A549 (cell line): Measurements from ENCODE around the gene SLC6A3. TPM values are rescaled to one million over a fixed set of nuclear protein-coding genes. Genes with fewer than 3 reads are reported as not detected.

Experiments used
- ATAC-seq, 2 experiments: fragments of 200-7000 bp in 1 of 2; fragments of >200 bp in 1 of 2; cut with Nextera tagmentation in 1 of 2; cut with Tn5 transposase in 1 of 2; 3 replicates each; pipeline versions ENCODE4 v1.8.0 to v1.9.1; 2018 to 2020; ENCODE audit warnings: mild to moderate bottlenecking in 1 of 2, moderate library complexity in 1 of 2
- CTCF ChIA-PET: fragments of 300-600 bp; sonication (Branson Sonifier 250); formaldehyde crosslinking; extraction: SDS; loops from one replicate; lab custom pipeline; 2021; ENCODE audit warnings: antibody characterized with exemption, inconsistent platforms; lab: Yijun Ruan, JAX
- POLR2A ChIA-PET: fragments of 350-600 bp; formaldehyde crosslinking; extraction: SDS; loops from one replicate; lab custom pipeline; 2021; ENCODE audit warnings: antibody characterized with exemption, inconsistent platforms; lab: Yijun Ruan, JAX
- DNase-seq, 2 experiments: peaks; one replicate each; pipeline versions ENCODE4 v3.0.0 to v3.0.0-alpha.2; 2011 to 2016; ENCODE audit warnings: low read depth in 1 of 2, low spot score in 1 of 2
- FAIRE-seq: peaks from 2 replicates; lab custom pipeline; 2011; peaks lifted over from hg19 to GRCh38; lab: Jason Lieb, UNC
- H3K27ac ChIP-seq, 2 experiments: fragments of >200 bp; sonication (Bioruptor Twin); formaldehyde crosslinking; 3 replicates each; pipeline ENCODE4 v1.5.1; 2016 to 2017
- H3K4me1 ChIP-seq: fragments of >200 bp; sonication (Bioruptor Twin); formaldehyde crosslinking; 3 replicates; pipeline ENCODE4 v1.6.1; 2016
- H3K4me2 ChIP-seq: fragments of >200 bp; sonication (Bioruptor Twin); formaldehyde crosslinking; 3 replicates; pipeline ENCODE4 v1.6.1; 2016
- H3K4me3 ChIP-seq: fragments of >200 bp; sonication (Bioruptor Twin); formaldehyde crosslinking; 3 replicates; pipeline ENCODE4 v1.5.1; 2016
- H3K9me3 ChIP-seq: fragments of >200 bp; sonication (Bioruptor Twin); formaldehyde crosslinking; 3 replicates; pipeline ENCODE4 v1.6.1; 2016
- CHD4 ChIP-seq: fragments of 200-600 bp; sonication (generic); IDR thresholded peaks from 2 replicates; pipeline ENCODE4 v1.6.1; 2016; ENCODE audit warnings: antibody characterized with exemption, mild to moderate bottlenecking, borderline replicate concordance
- EHF ChIP-seq: fragments of 250-450 bp; sonication (Bioruptor Pico); IDR thresholded peaks from 2 replicates; pipeline ENCODE4 v1.5.0; 2020; ENCODE audit warnings: mild to moderate bottlenecking
- EP300 ChIP-seq, 2 experiments: fragments of >200 bp; sonication (Bioruptor Twin); formaldehyde crosslinking; IDR thresholded peaks; 2 replicates in 1 of 2; 3 replicates in 1 of 2; pipeline ENCODE4 v1.6.1; 2016 to 2017
- FOXS1 ChIP-seq: fragments of 250-450 bp; sonication (Bioruptor Pico); IDR thresholded peaks from 2 replicates; pipeline ENCODE4 v1.5.0; 2020; ENCODE audit warnings: mild to moderate bottlenecking, moderate library complexity
- HOXB13 ChIP-seq: fragments of 250-450 bp; sonication (Bioruptor Pico); IDR thresholded peaks from 2 replicates; pipeline ENCODE4 v1.5.0; 2020; ENCODE audit warnings: low read depth, mild to moderate bottlenecking, moderate library complexity
- KDM1A ChIP-seq: fragments of 200-600 bp; sonication (generic); IDR thresholded peaks from 2 replicates; pipeline ENCODE4 v1.6.1; 2016; ENCODE audit warnings: low read depth, mild to moderate bottlenecking
- NPAS2 ChIP-seq: fragments of 250-450 bp; sonication (Bioruptor Pico); IDR thresholded peaks from 2 replicates; pipeline ENCODE4 v1.8.0; 2022; ENCODE audit warnings: mild to moderate bottlenecking, moderate library complexity, borderline replicate concordance
- PHF8 ChIP-seq: fragments of 200-600 bp; sonication (generic); IDR thresholded peaks from 2 replicates; pipeline ENCODE4 v1.6.1; 2016; ENCODE audit warnings: low read depth, mild to moderate bottlenecking, antibody characterized with exemption, moderate library complexity, borderline replicate concordance
- POLR2AphosphoS2 ChIP-seq: conservative IDR thresholded peaks from 2 replicates; pipeline ENCODE4 v1.6.1; 2012; ENCODE audit warnings: low read length, improper control_type of control experiment, inconsistent platforms
- RAD21 ChIP-seq, 2 experiments: fragments of >200 bp in 1 of 2; sonication (Bioruptor Twin) in 1 of 2; formaldehyde crosslinking in 1 of 2; IDR thresholded peaks in 1 of 2; conservative IDR thresholded peaks in 1 of 2; 2 replicates in 1 of 2; 3 replicates in 1 of 2; pipeline ENCODE4 v1.6.1; 2012 to 2018; ENCODE audit warnings: inconsistent platforms in 1 of 2
- RARB ChIP-seq: fragments of 250-450 bp; sonication (Bioruptor Pico); IDR thresholded peaks from 2 replicates; pipeline ENCODE4 v1.8.0; 2021; ENCODE audit warnings: mild to moderate bottlenecking, moderate library complexity
- RCOR1 ChIP-seq: fragments of 150-350 bp; IDR thresholded peaks from 2 replicates; pipeline ENCODE4 v1.6.1; 2014; ENCODE audit warnings: antibody characterized with exemption, low read length, low read depth
- SMC3 ChIP-seq: fragments of >200 bp; sonication (Bioruptor Twin); formaldehyde crosslinking; IDR thresholded peaks from 3 replicates; pipeline ENCODE4 v1.6.1; 2018; ENCODE audit warnings: inconsistent platforms
- SREBF2 ChIP-seq: fragments of 450-650 bp; IDR thresholded peaks from 2 replicates; pipeline ENCODE4 v1.6.1; 2014; ENCODE audit warnings: mild to moderate bottlenecking, moderate library complexity
- TFCP2L1 ChIP-seq: fragments of 250-450 bp; sonication (Bioruptor Pico); IDR thresholded peaks from 2 replicates; pipeline ENCODE4 v1.5.0; 2021; ENCODE audit warnings: mild to moderate bottlenecking
- ZC3H11A ChIP-seq: fragments of 450-650 bp; IDR thresholded peaks from 2 replicates; pipeline ENCODE4 v1.6.1; 2014; ENCODE audit warnings: antibody characterized with exemption, mild to moderate bottlenecking
- ZNF302 ChIP-seq: fragments of 250-450 bp; sonication (Bioruptor Pico); IDR thresholded peaks from 2 replicates; pipeline ENCODE4 v1.9.0; 2021; ENCODE audit warnings: inconsistent platforms, mild to moderate bottlenecking, moderate library complexity
- ZSCAN20 ChIP-seq: fragments of 250-450 bp; sonication (Bioruptor Pico); IDR thresholded peaks from 2 replicates; pipeline ENCODE4 v1.8.0; 2022; ENCODE audit warnings: mild to moderate bottlenecking, moderate library complexity
- WGBS: methylation state at CpG from one replicate; pipeline ENCODE4 v1.1.6; 2017; ENCODE audit errors: missing lambda C conversion rate; 5-methylcytosine and 5-hydroxymethylcytosine counted together
- polyA plus RNA-seq, 4 experiments: library from polyadenylated mRNA; depleted of rRNA in 3 of 4; stranded (reverse); fragments of >200 nt; fragmentation: RNase III in 1 of 4; extraction: RNeasy Plus Mini Kit Qiagen cat#74134 plus additional on column Dnase treatment in 1 of 4; gene quantifications; 2 replicates in 3 of 4; 3 replicates in 1 of 4; pipeline ENCODE4 v1.2.3, GENCODE V29; 2011 to 2017
- TF ChIP-seq, protein P1 (sequence below): fragments of 250-450 bp; sonication (Bioruptor Pico); IDR thresholded peaks from 2 replicates; pipeline ENCODE4 v1.5.0; 2020; ENCODE audit warnings: low read depth, mild to moderate bottlenecking, moderate library complexity
- TF ChIP-seq, protein P2 (sequence below): fragments of 250-450 bp; sonication (Bioruptor Pico); IDR thresholded peaks from 2 replicates; pipeline ENCODE4 v1.5.0; 2021; ENCODE audit warnings: mild to moderate bottlenecking, moderate library complexity, borderline replicate concordance
- TF ChIP-seq, protein P3 (sequence below): IDR thresholded peaks from 2 replicates; pipeline ENCODE4 v1.6.1; 2012; ENCODE audit warnings: low read depth, borderline replicate concordance

The SLC6A3 gene
- polyA plus RNA-seq, 2 of the 4 experiments (the other 2 are of a cell fraction), result 0.05 to 0.06 TPM

DNA sequence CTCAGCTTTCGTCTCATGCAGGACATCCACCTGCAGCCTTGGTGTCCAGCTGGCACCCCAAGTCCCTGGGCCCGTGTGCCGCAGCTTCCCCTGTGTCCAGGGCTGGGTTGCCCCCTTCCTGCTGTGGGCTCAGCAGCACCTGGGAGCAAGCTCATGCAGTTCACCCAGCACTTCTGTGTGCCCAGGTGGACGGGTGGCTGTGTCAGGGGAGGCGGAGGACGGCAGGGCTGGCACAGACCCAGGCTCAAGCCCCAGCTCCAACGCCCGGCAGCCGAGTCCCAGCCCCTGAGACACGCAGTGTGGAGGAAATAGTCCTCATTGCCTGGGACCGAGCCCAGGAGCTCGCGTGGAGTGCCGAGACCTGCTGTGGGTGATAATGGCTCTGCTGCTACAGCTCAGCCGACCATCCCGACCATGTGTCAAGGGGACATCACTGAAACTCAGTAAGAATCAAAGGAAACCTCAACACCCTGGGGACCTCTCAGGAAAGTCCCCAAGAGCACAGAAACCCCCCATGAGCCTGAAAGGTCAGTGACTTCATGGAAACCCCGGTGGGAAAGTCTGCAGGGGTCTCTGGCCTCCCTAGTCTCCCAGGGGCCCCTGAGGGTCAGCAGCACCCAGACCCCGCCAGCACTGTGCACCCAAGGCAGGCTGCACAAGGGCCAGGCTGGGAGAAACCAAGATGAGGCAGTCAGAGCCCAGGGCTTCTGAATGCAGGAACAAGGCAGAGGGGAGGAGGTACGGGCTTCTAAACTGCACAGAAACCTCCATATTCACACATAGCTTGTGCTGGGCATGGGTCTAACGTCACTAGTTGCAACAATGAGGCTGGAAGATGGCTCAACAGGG is 39.7 kb upstream of the SLC6A3 start:
- no peak overlapping the region for H3K27ac ChIP-seq
- CTCF ChIA-PET, result interaction anchor here (0.6 to 2.4 kb wide), 5 partner anchors 27 to 164 kb away, joined by 3 to 10 read pairs (median 3); no protein-coding TSS in a partner anchor
- peaks cover 24% of the 10 kb centered on the region for H3K4me1 ChIP-seq
- FAIRE-seq, result no peak
- H3K4me2 ChIP-seq, result no peak overlapping the region
- no peak for TF ChIP-seq ZC3H11A
- TF ChIP-seq, protein P1, sequence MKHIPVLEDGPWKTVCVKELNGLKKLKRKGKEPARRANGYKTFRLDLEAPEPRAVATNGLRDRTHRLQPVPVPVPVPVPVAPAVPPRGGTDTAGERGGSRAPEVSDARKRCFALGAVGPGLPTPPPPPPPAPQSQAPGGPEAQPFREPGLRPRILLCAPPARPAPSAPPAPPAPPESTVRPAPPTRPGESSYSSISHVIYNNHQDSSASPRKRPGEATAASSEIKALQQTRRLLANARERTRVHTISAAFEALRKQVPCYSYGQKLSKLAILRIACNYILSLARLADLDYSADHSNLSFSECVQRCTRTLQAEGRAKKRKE (CRISPR knock-in tag), result no peak
- TF ChIP-seq, all 56 proteins: peak for 0
- Histone ChIP-seq H3K4me3 (no peak overlapping the region), H3K9me3 (no peaks in the 10 kb centered on the region)
- no peak for ATAC-seq
- WGBS, result 89% methylated on average over 12 of the region's 20 CpGs
- POLR2A ChIA-PET, result no interaction called here
- DNase-seq, result no peak

DNA sequence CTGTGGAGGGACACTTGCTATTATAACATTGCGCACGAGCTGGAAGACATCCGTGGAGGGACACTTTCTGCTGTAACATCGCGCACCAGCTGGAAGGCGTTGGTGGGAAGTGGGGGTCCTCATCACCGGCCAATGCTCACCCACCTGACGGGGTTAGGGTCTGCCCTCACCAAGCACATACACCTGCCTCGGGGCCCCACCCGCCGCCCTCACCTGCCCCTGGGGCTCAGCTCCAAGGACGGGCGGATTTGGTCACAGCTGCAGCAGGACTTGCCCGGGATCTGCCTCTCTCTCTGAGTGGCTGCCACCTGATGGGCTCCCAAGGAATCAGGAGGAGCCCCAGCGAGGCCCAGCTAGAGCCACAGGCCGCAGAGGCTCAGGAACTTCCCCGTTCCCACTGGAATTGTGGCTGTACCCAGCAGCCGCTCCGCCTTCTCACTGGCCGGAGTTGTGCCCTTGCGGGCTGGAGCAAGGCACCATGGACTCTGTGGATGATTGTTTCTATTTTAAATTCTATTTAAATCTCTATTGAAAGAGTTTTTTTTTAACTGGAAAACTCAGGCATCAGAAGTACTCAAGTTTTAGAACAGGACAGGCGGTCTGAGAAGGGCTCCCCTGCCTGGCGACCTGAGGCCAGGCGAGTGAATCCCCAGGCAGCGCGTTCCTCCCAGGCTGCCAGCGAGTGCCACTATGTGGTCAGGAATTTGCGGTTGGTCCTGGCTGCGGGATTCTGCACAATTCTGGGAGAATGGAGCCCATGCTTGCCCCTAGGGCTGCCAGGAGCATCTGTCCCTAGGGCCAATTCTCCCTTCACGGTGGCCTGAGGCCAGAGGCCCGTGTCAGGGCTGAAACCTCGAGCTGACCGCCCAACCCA is 38.9 kb upstream of the SLC6A3 start:
- FAIRE-seq (no peak), ATAC-seq (no peak), DNase-seq (no peak)
- TF ChIP-seq RARB (CRISPR knock-in tag) (no peak), NPAS2 (CRISPR knock-in tag) (no peak), TFCP2L1 (CRISPR knock-in tag) (no peak), SREBF2 (no peak)
- TF ChIP-seq, protein P2, sequence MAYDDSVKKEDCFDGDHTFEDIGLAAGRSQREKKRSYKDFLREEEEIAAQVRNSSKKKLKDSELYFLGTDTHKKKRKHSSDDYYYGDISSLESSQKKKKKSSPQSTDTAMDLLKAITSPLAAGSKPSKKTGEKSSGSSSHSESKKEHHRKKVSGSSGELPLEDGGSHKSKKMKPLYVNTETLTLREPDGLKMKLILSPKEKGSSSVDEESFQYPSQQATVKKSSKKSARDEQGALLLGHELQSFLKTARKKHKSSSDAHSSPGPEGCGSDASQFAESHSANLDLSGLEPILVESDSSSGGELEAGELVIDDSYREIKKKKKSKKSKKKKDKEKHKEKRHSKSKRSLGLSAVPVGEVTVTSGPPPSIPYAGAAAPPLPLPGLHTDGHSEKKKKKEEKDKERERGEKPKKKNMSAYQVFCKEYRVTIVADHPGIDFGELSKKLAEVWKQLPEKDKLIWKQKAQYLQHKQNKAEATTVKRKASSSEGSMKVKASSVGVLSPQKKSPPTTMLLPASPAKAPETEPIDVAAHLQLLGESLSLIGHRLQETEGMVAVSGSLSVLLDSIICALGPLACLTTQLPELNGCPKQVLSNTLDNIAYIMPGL (CRISPR knock-in tag), result no peak
- Histone ChIP-seq H3K9me3 (no peaks in the 10 kb centered on the region), H3K4me3 (no peak overlapping the region), H3K4me2 (no peak overlapping the region), H3K4me1 (peaks cover 25% of the 10 kb centered on the region), H3K27ac (no peak overlapping the region)
- WGBS, result 89% methylated on average over 31 of the region's 33 CpGs
- ChIA-PET CTCF (interaction anchor here (0.7 to 2.1 kb wide), 5 partner anchors 18 to 104 kb away, joined by 3 to 7 read pairs (median 4); no protein-coding TSS in a partner anchor), POLR2A (no interaction called here)

DNA sequence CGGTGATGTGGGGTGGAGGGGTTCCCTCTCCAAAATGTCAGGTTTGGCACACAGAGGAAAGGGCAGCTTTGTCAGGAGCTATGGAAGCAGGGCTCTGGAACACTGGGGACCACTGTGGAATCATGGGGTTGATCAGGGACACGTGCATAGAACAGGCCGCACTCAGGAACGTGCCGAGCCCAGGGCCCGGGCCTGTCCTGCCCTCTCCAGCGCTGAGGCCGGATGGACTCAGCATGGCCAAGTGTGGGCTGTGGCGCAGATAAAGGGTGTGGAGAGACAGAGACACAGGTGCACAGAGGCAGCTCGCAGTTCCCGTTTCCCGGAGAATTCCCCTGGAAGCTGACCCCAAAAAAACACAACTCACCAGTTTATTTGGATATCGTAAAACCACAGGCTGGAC is 37.8 kb upstream of the SLC6A3 start:
- no peak for ATAC-seq
- no peak for TF ChIP-seq ZNF302 (CRISPR knock-in tag)
- no peak for TF ChIP-seq RARB (CRISPR knock-in tag)
- no peak for TF ChIP-seq EP300 (IDR thresholded peaks at IDR 0.05)
- no peak for TF ChIP-seq CHD4
- no peak for TF ChIP-seq SMC3
- TF ChIP-seq HOXB13 (CRISPR knock-in tag), result no peak
- TF ChIP-seq, all 56 proteins: peak for 0
- FAIRE-seq, result no peak
- Histone ChIP-seq H3K9me3 (no peaks in the 10 kb centered on the region), H3K4me2 (no peak overlapping the region), H3K27ac (peak overlapping the region in 1 of 2 experiments; percentile 50; a peak in 1 of 6 replicates), H3K4me3 (no peak overlapping the region), H3K4me1 (peaks cover 21% of the 10 kb centered on the region)
- ChIA-PET CTCF (interaction anchor here (0.6 to 2.1 kb wide), 6 partner anchors 19 to 162 kb away, joined by 3 to 7 read pairs (median 4); no protein-coding TSS in a partner anchor), POLR2A (interaction anchor here (0.5 kb wide), 1 partner anchor 68 kb away, joined by 4 read pairs; no protein-coding TSS in a partner anchor)
- DNase-seq, result no peak
- WGBS, result 90% methylated on average over 13 of the region's 13 CpGs

DNA sequence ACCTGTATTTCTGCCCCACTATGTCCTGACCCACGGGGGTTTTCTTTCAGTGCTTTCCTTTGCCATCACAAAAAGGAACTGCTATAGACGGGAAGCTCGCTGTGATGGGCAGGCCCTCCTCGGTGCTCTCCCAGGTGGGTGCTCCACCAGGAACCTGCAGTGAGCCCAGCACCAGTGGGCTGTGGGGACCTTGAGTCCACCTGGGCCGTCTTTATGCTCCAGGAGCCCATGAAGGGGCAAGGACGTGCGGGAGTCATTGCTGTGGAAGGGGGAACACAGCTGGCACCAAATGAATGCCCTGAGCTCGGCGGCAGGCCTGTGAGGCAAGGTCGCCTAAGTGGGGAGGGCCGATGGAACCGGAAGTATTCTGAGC is 36.7 kb upstream of the SLC6A3 start:
- Histone ChIP-seq H3K27ac (peak overlapping the region in 1 of 2 experiments; percentile 16; a peak in 1 of 6 replicates), H3K4me3 (no peak overlapping the region), H3K4me1 (peaks cover 21% of the 10 kb centered on the region), H3K4me2 (no peak overlapping the region), H3K9me3 (no peaks in the 10 kb centered on the region)
- ATAC-seq, result no peak
- 88% methylated on average over 9 of the region's 12 CpGs for WGBS
- ChIA-PET POLR2A (no interaction called here), CTCF (interaction anchor here (1.4 kb wide), 1 partner anchor 163 kb away, joined by 4 read pairs; no protein-coding TSS in a partner anchor)
- FAIRE-seq, result no peak
- no peak for DNase-seq
- no peak for TF ChIP-seq EHF (CRISPR knock-in tag)
- TF ChIP-seq EP300 (IDR thresholded peaks at IDR 0.05), result no peak
- TF ChIP-seq FOXS1, result no peak
- TF ChIP-seq RARB (CRISPR knock-in tag), result no peak
- TF ChIP-seq RAD21 (conservative IDR thresholded peaks at IDR 0.05 in 1 of 2, IDR thresholded peaks at IDR 0.05 in 1 of 2), result no peak
- no peak for TF ChIP-seq SMC3
- no peak for TF ChIP-seq ZSCAN20 (CRISPR knock-in tag)
- TF ChIP-seq KDM1A, result no peak
- TF ChIP-seq, protein P3, sequence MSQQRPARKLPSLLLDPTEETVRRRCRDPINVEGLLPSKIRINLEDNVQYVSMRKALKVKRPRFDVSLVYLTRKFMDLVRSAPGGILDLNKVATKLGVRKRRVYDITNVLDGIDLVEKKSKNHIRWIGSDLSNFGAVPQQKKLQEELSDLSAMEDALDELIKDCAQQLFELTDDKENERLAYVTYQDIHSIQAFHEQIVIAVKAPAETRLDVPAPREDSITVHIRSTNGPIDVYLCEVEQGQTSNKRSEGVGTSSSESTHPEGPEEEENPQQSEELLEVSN, result no peak
- TF ChIP-seq RCOR1, result no peak
- TF ChIP-seq, protein P1 (CRISPR knock-in tag), result no peak
- no peak for TF ChIP-seq POLR2AphosphoS2
- no peak for TF ChIP-seq TFCP2L1 (CRISPR knock-in tag)
- TF ChIP-seq PHF8, result no peak
